NK-92 (cell line): ENCODE results near the gene FYTTD1.

Experiments used
- DNase-seq: peaks from one replicate; lab custom pipeline; 2025; ENCODE audit not compliant: unreplicated experiment; lab: John Stamatoyannopoulos, UW

FYTTD1 gene

DNA sequence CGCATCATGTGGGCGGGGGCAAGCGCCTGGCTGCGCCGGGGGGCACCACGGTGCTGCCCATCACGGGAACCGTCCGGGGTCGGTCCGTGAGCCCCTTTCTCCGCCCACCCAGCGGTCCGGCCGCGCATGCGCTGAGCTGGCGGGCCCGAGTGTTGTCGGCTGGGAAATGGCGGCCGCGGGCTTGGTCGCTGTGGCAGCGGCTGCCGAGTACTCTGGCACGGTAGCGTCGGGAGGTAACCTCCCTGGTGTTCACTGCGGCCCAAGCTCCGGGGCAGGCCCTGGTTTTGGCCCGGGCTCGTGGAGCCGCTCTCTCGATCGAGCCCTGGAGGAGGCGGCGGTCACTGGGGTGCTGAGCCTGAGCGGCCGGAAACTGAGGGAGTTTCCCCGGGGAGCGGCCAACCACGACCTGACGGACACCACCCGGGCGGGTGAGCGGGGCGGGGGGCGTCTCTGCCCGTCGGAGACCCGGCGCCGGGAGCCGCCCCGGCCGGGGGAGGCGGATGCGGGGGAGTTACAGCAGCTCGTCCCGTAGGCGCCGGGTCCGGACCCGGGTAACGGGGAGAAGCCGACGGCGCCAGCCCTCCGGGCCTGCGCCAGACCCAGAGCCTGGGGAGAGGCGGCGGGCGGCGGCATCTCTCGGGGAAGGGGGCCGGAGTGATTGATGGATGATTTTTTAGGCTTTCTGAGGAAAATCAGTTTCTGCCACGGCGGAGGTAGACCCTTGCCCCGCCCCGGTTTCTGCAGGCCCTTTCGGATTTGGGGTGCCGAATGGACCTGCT is 41.6 kb downstream of the FYTTD1 start, which contains the start of gene LRCH3:
TSS of gene LRCH3 (plus strand) at position 142 of the 779 bp plus-strand sequence. CDS start at position 167, 25 bp downstream.
- DNase-seq: peak; percentile 34

DNA sequence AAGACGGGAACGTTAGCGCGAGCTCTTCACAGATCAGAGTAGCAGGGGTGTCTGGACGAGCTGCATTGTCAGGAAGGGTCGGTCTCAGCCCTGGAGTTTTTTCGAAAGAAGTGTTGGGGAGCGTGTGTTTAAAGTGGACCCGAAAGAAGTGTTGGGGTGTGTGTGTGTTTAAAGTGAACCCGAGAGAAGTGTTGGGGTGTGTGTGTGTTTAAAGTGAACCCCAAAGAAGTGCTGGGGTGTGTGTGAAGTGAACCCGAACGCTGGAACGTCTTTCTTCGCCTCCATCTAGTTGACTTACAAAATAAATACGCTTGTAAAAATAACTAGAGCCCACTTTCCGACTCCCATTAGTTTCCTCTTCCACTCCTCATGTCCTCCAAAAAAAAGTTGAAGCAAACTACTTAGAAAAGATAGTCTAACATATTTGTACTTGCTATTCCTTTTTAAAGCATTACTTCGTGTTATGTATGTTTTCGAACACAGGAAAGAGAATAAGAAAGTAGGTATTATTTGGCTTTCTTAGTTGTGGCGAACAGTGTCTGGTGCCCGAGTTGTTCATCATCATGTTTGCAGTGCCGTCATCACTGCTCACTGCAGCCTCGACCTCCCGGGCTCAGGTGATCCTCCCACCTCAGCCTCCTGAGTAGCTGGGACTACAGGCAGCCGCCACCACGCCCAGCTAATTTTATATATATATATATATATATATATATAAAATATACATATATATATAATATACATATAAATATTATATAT is 42.4 kb downstream of the FYTTD1 start:
- no peak for DNase-seq

DNA sequence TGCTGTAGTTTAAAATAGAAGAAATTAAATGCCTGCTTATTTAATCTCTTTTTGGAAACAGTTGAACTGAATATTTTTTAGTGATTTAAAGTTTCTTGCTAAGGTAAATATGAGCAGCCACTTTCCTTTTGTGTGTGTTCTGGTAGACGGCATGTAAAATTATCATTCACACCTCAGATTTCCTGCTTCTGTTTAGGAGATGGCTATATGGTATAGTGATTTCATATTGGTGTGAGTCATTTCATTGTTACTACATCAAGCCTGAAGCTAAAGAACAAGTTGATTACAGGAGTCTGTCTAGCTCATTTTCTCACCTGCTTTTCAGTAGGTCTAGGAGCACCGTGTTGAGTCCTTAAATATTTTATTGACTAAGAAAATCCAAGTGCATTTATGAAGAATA is 43.6 kb downstream of the FYTTD1 start:
- DNase-seq: no peak

DNA sequence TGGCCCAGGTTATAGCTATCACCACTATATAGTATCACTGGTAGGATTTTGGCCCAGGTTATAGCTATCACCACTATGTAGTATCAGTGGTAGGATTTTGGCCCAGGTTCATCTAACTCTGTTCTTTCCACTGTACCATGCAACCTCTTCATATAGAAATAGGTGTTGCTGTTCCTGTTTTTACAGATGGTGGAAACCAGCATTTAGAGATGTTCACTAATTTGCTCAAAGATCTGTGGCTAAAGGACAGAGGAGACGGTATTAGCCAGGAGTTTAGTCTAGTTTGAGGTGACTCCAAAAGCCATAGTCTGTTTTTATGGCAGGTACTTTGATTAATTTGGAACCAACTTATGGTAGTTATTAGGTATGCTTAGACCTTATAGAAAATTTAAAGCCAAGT is 44.4 kb downstream of the FYTTD1 start:
- no peak for DNase-seq

DNA sequence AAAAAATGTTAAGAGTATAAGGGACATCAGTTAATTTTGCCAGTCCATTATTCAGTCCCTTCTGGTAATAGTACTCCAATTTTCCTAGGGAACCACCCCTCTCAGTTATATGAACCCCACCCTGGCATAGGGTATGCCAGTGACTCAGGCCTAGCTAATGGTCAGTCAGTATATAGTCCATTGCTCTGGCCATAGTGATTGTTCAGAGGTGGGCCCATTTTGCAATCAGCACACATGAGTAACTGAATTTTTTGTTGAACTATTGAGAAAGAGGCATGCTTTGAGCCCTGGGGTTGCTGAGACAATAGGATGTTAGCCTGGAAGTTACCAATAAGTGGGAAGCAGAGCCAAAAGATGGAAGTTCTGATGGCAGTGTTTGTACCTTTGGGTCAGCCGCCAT is 45.5 kb downstream of the FYTTD1 start:
- DNase-seq: no peak

DNA sequence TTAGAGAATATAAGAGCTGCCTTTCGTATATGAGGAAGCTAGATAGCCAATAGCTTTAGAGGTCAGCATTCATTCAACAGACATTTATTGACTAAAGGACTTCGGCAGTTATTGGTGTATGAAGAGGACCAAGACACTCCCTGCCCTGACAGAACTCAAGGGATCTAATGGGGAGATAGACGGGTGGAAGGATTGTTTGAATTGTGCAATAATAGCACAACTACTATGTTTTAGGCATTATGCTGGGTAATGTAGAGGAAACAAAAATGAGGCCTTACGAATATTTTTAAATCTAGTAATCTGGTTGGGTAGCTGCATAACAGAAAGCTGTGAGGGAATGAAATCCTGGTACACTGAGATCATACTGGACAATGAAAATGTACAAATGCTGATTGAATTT is 46.4 kb downstream of the FYTTD1 start:
- DNase-seq: no peak

DNA sequence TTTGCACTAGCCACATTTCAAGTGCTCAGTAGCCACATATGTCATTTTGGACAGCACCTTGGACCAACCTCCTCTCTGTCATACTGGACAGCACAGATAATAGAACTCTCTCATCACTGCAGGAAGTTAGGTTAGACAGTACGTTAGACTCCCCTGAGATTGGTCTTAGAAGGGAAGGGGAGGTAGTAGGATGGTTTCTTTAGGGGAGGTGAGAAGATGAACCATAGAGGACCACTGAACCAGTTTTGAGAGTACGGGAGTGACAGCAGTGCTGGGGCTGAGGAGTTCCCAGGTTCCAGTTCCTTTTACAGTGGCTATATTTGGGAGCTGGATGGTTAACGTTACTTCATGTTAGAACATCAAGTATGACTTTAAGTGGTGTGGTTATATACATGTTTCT is 49.2 kb downstream of the FYTTD1 start:
- DNase-seq: no peak

DNA sequence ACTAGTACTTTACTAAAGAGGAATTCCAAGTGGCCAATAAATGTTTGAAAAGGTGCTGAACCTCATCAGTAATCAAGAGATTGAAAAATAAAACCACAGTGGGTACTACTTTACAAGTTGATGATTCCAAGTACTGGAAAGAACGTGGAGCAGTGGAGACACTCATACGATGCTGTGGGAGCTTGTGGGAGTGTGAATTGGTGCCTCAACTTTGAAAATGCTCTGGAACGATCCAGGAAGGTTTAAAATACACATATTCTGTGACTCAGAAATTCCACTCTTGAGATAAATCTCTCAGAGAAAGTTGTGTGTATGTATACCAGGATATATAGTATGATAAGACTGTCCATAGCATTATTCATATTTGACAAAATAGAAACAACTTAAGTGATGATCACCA is 50.7 kb downstream of the FYTTD1 start:
- no peak for DNase-seq

DNA sequence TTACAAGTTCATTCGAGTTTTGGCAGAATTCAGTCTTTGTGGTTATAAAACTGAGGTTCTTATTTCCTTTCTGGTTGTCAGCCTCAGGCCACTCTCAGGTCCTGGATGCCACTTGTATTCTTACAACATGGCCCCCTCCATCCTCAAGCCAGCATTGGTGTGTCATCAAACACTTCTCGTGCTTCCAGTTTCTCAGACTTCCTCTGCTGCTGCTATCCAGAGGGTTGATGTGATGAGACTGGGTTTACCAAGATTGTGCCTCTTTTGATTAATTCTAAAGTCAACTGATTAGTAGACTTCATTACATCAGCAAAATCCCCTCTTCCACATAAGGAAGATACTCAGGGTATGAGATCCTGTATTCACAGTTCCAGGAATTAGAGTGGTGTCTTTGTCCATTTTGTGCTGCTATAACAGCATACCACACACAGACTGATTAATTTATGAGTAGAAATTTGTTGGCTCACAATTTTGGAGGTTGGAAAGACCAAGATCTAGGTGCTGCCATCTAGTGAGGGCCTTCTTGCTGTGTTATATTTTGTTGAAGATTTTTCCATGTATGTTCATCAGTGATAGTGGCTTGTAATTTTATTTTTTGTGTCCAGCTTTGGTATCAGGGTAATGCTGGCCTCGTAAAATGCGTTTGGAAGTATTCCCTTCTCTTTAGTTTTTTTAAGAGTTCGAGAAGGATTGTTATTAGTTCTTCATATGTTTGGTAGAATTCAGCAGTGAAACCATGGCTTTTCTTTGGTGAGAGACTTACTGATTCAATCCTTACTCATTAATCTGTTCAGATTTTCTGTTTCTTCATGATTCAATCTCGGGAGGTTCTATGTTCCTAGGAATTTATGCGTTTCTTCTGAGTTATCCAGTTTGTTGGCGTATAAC is 52.5 kb downstream of the FYTTD1 start:
- no peak for DNase-seq

DNA sequence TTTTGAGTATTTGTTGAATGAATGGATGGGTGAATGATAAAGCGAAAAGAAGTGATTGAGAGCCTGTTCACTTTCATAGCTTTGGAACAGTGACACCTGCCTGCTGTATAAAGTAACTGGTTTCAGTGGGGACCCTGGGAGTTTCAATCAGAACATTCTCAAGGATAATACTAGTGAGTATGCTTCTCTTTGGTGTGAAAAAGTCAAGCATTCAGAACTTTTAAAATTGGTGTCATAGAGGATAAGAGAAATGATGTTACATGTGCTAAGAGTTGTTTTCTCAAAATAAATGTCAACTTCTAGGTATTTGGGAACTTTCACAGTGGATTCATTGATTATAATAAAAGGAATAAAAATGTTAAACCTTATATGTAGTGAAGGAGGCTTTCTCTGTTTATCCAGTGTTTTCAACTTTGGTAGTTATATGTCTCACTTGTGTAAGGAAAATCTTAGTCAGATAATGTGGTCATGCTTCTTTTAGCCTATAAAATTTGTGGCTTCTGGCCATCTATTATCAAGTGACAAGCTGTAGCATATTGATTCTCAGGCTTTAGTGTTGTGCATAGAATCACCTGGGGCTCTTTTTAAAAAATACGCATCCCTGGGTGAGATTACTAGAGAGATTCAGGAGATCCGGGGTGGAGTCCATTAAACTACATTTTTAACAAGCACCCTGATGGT is 53.2 kb downstream of the FYTTD1 start:
- no peak for DNase-seq

DNA sequence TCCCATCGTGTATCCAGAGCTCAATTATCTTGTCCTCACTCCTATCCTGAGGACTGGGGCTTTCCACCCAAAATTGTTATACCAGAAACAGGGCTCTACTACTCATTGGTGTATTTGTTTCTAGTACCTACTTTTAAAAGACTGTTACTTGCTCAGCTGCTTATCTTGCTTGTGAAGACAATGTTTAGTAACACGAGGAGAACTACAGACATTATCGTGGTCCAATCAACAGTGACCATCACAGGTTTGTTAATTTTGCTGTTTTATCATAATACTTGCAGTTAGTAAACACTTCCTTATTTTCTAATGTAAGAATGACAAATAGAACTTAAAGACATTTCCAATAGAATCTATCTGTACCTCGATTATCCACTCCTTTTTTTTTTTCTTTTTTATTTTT is 54.8 kb downstream of the FYTTD1 start:
- no peak for DNase-seq

DNA sequence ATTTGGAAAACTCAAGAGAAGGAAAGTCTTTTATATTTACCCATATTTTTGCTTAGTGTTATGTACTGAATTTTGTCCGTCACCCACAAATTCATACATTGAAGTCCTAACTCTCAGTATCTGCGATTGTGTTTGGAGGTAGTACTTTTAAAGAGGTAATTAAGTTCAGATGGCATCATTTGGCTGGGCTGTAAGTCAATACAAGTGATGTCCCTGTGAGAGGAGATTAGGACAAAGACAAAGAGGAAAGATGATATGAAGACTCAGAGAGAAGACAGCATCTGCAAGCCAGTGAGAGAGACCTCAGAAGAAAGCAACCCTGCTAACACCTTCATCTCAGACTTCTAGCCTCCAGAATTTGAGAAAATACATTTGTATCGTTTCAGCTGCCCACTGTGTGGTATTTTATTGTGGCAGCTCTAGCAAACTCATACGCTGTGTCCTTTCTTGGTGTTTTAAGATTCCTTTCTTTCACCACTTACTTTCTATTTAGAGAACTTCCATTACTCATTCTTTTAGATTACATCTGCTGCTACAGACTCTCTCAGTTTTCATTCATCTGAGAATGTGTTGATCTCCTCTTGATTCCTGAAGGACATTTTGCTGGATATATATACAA is 58.4 kb downstream of the FYTTD1 start:
- DNase-seq: no peak

DNA sequence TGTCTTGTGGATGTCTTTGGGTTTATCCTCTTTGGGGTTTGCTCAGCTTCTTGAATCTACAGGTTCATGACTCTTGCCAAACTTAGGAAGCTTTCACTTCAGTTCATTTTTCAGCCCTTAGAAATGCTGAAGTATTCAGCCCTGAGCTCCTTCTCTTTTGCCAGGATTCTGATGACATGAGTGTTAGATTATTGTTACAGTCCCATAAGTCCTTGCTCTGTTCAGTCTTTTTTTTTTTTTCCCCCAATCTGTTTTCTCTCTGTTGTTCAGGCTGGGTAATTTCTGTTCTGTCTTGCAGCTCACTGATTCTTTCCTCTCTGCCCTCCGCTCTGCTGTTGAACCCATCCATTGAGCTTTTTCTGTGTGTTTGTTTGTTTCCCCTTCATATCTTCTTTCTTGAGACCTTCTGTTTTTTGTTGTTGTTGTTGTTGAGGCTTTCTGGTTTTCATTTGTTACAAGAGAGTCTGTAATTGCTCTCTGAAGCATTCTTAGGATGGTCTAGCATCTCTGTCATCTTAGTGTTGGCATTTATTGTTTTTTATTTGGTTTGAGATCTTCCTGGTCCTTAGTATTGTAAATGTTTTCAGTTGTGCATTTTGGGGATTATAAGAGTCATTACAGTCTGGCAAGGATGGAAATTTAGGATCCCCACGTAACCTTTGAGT is 59.8 kb downstream of the FYTTD1 start:
- DNase-seq: no peak

DNA sequence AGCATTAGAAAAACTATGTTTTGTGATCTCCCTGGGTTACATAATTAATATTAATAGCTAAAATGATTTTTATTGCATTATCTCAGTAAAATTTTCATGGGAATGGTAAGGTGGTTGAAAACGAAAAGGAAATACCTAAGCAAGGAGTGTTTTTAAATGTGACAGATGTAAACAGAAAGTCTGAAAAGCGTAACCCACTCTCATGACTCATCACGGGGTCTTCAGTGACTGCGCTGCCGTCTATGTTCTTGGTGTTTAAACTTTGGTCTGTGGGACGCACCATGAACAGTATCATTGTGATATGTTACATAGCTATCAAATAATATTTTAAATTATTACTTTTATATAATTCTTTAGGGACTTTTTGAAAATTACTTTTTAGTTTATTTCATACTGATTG is 61.2 kb downstream of the FYTTD1 start:
- DNase-seq: no peak

DNA sequence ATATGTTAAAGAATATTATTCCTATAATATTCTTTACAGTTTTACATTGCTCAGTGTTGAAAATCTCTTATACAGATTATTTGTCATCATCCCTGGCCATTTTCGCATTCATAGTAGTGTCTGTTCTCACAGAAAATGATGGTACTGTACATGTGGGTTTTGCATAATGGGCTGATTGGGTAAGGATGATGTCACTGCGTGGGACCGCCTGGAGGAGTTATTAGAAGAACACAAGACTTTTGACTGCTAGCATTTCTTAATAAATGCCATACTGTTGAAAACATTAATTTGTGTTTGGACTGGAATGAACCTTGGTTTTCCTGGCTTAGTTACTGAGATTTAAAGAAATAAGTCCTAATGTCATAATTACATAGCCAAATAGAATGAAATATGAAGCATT is 61.7 kb downstream of the FYTTD1 start:
- no peak for DNase-seq

DNA sequence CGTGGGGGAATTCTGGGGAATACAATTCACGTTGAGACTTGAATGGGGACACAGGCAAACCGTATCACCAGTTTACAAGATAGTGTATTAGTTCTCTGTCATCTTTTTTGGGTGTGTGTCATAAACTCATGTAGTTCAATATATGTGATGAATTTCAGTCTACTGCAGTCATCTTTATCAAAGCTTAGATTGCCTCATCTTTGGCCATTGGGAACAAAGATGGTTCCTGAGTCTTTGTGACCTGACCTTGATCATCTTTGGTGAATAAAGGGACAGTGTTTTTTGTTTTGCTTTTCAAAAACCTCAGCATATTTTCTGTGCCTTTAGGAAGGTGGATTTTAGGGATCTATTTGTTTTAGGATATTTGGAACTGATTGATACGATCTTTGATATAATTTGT is 64.7 kb downstream of the FYTTD1 start:
- no peak for DNase-seq

DNA sequence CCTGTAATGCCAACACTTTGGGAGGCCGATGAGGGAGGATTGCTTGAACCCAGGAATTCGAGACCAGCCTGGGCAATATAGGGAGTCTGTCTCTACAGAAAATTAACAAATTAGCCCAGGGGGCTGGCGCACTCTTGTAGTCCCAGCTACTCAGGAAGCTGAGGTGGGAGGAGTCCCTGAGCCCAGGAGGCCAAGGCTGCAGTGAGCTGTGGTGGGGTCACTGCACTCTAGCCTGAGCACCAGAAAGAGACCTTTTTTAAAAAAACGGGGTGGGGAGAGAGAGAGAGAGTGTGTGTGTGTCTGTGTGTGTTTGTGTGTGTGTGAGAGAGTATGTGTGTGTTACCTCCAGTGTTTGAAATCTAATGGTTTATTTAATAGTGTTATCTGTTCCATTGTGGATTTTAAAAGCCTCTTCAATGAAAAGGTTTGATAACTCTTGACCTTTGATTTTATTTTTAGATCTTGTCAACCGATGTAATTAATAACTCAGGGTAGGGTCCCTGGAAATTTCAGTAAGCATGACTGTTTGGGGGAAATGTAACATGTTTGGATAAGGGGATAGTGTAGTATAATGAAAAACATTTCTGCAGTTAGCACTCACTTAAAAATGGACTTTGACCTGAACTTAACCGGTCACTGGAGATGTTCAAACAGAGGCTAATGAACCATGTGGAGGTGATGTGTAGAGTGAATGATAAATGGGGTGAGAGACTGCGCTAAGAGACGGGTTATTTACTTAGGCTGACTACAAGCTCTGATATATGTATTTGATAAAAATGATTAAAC is 71.1 kb downstream of the FYTTD1 start:
- DNase-seq: no peak

DNA sequence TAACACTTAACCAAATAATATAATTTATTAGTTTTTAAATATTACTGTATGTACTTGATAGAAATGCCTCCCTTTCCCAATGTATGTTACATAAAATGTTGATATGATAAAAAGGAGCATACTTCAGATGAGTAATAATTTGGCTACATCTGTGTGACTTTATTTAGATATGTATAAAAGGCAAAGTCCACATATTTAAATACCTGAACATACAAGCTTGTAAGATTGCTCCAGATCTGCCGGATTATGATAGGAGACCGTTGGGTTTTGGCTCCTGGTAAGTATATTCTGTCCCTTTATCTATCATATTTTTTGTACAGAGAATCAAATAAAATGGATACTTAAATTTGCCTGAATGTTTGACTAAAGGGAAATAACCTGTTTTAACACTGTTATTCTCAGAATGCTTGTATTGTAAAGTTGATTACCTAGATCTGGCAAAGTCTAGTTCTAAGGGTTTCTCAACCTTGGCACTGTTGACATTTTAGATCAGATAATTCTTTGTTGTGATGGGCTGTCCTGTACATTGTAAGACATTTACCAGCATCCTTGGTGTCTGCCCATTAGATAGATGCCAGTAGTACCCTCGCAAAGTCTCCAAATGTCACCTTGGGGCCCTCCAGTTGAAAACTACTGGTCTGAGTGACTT is 79.8 kb downstream of the FYTTD1 start:
- DNase-seq: no peak
